Measurements from ENCODE around the gene FMNL2.

DNA sequence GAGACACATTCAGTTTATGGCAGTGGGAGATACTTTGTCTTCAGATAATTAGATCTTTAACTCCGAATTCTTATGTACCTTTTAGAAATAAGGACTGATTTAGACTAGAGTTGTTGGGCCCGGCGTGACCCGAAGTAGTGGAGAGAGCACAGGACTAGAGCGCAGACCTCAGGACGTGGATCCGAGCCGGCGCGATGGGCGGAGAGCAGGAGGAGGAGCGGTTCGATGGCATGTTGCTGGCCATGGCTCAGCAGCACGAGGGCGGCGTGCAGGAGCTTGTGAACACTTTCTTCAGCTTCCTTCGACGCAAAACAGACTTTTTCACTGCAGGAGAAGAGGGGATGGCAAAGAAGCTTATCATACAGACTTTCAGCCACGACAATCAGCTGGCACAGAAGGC, 54.5 kb downstream of the FMNL2 start:
- TF ChIP-seq POLR2A (IDR thresholded peaks at IDR 0.05; ENCODE audit: low read depth, low read length), result no peak
- TF ChIP-seq BHLHE40 (IDR thresholded peaks at IDR 0.05; ENCODE audit: low read depth, low read length), result no peak
- TF ChIP-seq, protein P1, sequence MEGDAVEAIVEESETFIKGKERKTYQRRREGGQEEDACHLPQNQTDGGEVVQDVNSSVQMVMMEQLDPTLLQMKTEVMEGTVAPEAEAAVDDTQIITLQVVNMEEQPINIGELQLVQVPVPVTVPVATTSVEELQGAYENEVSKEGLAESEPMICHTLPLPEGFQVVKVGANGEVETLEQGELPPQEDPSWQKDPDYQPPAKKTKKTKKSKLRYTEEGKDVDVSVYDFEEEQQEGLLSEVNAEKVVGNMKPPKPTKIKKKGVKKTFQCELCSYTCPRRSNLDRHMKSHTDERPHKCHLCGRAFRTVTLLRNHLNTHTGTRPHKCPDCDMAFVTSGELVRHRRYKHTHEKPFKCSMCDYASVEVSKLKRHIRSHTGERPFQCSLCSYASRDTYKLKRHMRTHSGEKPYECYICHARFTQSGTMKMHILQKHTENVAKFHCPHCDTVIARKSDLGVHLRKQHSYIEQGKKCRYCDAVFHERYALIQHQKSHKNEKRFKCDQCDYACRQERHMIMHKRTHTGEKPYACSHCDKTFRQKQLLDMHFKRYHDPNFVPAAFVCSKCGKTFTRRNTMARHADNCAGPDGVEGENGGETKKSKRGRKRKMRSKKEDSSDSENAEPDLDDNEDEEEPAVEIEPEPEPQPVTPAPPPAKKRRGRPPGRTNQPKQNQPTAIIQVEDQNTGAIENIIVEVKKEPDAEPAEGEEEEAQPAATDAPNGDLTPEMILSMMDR (conservative IDR thresholded peaks at IDR 0.05; ENCODE audit: low read depth, low read length), result no peak
- no peak for TF ChIP-seq FOS (IDR thresholded peaks at IDR 0.05; ENCODE audit: low read depth, low read length)
- no peak for TF ChIP-seq MAFK (IDR thresholded peaks at IDR 0.05; ENCODE audit: low read depth, low read length)

All from IMR-90 (cell line).